Naive B cell (primary cell): ENCODE data around the gene DIRAS1. TPM values are rescaled to one million over a fixed set of nuclear protein-coding genes. Genes with fewer than 3 reads are reported as not detected.

Source experiments
- ATAC-seq, 2 donors: fragments of 150-1000 bp; cut with Tn5 transposase; 2 replicates each; pipeline ENCODE4 v1.10.0; 2021; ENCODE audit warnings: low read depth in 2 of 2, mild to moderate bottlenecking in 2 of 2, moderate library complexity in 2 of 2
- DNase-seq: peaks from one replicate; pipeline ENCODE4 v3.0.0; 2022
- H3K27ac Mint-ChIP-seq, 6 donors: one replicate each; pipeline ENCODE4 v1.8.0; 2020 to 2022; ENCODE audit warnings: mild to moderate bottlenecking in 6 of 6, mixed read lengths in 6 of 6, moderate library complexity in 5 of 6, inconsistent platforms in 2 of 6
- H3K27me3 Mint-ChIP-seq, 3 donors: one replicate each; pipeline ENCODE4 v1.8.0; 2021 to 2022; ENCODE audit warnings: mixed read lengths in 3 of 3, mild to moderate bottlenecking in 1 of 3
- H3K36me3 Mint-ChIP-seq, 2 donors: one replicate each; pipeline ENCODE4 v1.8.0; 2020 to 2022; ENCODE audit warnings: mixed read lengths in 2 of 2, inconsistent platforms in 1 of 2, mild to moderate bottlenecking in 1 of 2
- H3K4me1 Mint-ChIP-seq, 3 donors: one replicate each; pipeline ENCODE4 v1.8.0; 2020 to 2022; ENCODE audit warnings: mixed read lengths in 3 of 3, inconsistent platforms in 1 of 3, mild to moderate bottlenecking in 1 of 3, moderate library complexity in 1 of 3
- H3K4me3 Mint-ChIP-seq, 8 donors: one replicate each; pipeline ENCODE4 v1.8.0; 2020 to 2022; ENCODE audit warnings: mild to moderate bottlenecking in 8 of 8, mixed read lengths in 8 of 8, moderate library complexity in 8 of 8, inconsistent platforms in 2 of 8
- H3K9me3 Mint-ChIP-seq, 7 donors: one replicate each; pipeline ENCODE4 v1.8.0; 2020 to 2022; ENCODE audit warnings: mixed read lengths in 7 of 7, mild to moderate bottlenecking in 5 of 7, inconsistent platforms in 2 of 7, moderate library complexity in 1 of 7
- polyA plus RNA-seq, 6 donors: library from polyadenylated mRNA; unstranded; fragments of 300-500 nt; fragmentation: Illumina TruSeq; gene quantifications; one replicate each; pipeline ENCODE4 v1.2.3, GENCODE V29; 2021; ENCODE audit warnings: low read depth in 6 of 6

Gene DIRAS1
- polyA plus RNA-seq, 6 donors from 2014 or later, result 0.92 to 2.7 (median 1.5) TPM

DNA sequence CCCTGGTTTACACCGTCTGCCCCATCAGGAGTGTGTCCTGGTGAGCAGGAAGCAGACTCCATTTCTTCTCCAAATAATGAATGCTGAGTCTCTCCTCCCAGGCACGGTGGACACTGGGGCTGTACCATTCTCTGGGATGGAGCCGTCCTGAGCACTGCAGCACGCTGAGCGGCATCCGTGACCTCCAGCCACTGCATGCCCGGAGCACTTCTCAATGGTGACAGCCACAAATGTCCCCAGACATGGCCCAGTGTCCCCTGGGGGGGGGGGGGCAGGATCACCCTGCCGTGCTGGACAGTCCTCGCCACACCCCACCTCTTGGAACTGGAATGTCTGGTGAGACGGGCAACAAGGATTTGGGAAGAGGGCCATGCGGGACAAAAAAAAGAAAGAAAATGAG is 56.1 kb downstream of the DIRAS1 start:
- Mint-ChIP-seq H3K9me3 (peaks cover 0 to 11% (median 2%) of the 10 kb centered on the region in 7 donors), H3K36me3 (peaks cover 5 to 15% of the 10 kb centered on the region in 2 donors), H3K27me3 (no peaks in the 10 kb centered on the region), H3K27ac (peak overlapping the region; percentile 99 to 100 (median 99)), H3K4me1 (peaks cover 43 to 83% (median 63%) of the 10 kb centered on the region in 3 donors), H3K4me3 (peak overlapping the region in 5 of 8 donors; percentile 44 to 77 (median 68))
- ATAC-seq (no peak), DNase-seq (no peak)

Other genes starting within 250 kb of the DIRAS1 start
- gene GADD45B, start 245.2 kb downstream of the DIRAS1 start, polyA plus RNA-seq, result 100 to 1,000 TPM in 3 of 6 donors, 10 to 100 TPM in 3; 40.2 to 177 (median 125) TPM
- gene GNG7, start 18.7 kb downstream of the DIRAS1 start, polyA plus RNA-seq, result 10 to 100 TPM; 49.1 to 72.0 (median 60.9) TPM
- gene SLC39A3, start 18.6 kb upstream of the DIRAS1 start, polyA plus RNA-seq, result 10 to 100 TPM; 56.2 to 88.7 (median 60.5) TPM
- gene SGTA, start 61.9 kb upstream of the DIRAS1 start, polyA plus RNA-seq, result 10 to 100 TPM; 18.6 to 38.7 (median 26.3) TPM
- gene THOP1, start 64.1 kb upstream of the DIRAS1 start, polyA plus RNA-seq, result 10 to 100 TPM; 22.4 to 42.2 (median 38.5) TPM
- 1 to 10 TPM in 5 of 6 donors, under 1 TPM in 1; 0.70 to 6.3 (median 3.0) TPM for gene ZNF554, start 98.5 kb upstream of the DIRAS1 start, polyA plus RNA-seq
- 1 to 10 TPM; 1.8 to 6.7 (median 4.5) TPM for gene ZNF555, start 120.1 kb upstream of the DIRAS1 start, polyA plus RNA-seq
- not detected for gene ZNF556, start 146.0 kb upstream of the DIRAS1 start, polyA plus RNA-seq
- 1 to 10 TPM; 2.9 to 5.5 (median 3.6) TPM for gene ZNF57, start 179.6 kb upstream of the DIRAS1 start, polyA plus RNA-seq
- gene ZNF77, start 223.6 kb upstream of the DIRAS1 start, polyA plus RNA-seq, result 1 to 10 TPM in 3 of 6 donors, under 1 TPM in 2, not detected in 1; 0.45 to 3.7 (median 1.1) TPM